HG02884 (cell line): ENCODE data around the gene SPRED1.
"Not testable (repeated sequence)": the region's sequence is repeated elsewhere in the genome, so short reads cannot be mapped to it uniquely, and the experiment has no call there.

Experiments
- ATAC-seq: cut with Tn5 transposase; IDR thresholded peaks from one replicate; pipeline ENCODE4 v1.9.1; 2021; ENCODE audit warnings: mild to moderate bottlenecking, moderate library complexity; ENCODE audit not compliant: unreplicated experiment

The SPRED1 gene

GRCh38 chr15:38229705-38230310, 22.8 kb upstream of the SPRED1 start:
- ATAC-seq, result no peak

DNA sequence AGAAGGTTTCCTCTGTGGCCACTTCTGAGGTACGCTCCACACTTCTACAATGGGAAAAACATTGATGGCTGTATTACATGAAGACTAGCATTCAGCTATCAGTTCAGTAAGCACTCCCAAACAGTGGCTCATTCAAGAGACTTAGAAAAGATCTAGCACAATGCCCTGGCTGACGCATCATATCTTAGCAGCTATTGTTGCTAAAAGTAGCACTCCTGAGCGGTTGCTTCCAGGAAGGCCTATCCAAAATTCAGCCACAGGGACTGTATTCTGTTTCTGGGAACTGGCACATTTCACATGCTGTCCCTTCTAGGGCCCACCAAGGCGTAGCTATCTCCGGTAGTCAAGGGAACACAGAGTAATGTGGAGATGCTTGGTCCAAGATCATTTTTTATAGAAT, 21.2 kb upstream of the SPRED1 start:
- ATAC-seq, result no peak

GRCh38 chr15:38237021-38237420, 15.6 kb upstream of the SPRED1 start:
- not testable (repeated sequence) for ATAC-seq

DNA sequence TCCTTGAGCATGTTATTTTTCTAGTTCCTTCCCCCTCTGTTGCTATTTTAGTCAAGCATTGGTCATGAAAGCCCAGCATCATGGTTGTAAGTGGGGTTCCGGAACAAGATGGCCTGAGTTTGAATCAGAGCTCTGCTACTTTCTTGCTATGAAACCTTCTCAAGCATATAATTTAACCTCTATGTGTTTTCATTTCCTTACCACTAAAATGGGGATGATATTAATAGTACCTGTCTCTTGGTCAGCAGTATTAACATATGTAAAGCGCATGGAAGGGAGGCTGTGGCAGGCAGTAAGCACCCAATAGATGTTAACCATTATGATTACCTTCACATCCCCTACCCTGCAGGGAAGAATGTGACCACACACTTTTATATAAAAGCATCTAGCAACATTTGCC, 14.3 kb upstream of the SPRED1 start:
- ATAC-seq, result no peak

GRCh38 chr15:38242055-38242454, 10.6 kb upstream of the SPRED1 start:
- peak; percentile 78 for ATAC-seq

GRCh38 chr15:38243278-38244055, 9.2 kb upstream of the SPRED1 start:
- no peak for ATAC-seq

DNA sequence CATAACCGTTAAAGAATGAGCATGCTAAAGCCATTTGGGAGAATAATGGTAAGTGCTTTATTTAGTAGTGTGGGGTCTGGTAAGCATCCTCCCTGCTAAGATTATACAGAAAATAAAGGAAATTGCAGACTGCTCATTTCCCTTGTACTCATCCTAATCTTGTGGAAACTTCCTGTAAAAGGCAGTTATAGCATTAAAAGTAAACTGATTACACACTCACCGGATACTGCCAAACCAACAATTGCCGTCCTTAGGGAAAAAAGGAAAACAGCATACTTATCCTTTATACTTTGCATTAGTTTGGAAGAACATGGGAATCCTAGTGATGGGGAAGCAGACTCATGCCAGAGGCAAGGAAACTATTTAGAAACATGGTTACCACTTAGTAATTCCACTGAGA, 5.3 kb upstream of the SPRED1 start:
- ATAC-seq, result no peak

DNA sequence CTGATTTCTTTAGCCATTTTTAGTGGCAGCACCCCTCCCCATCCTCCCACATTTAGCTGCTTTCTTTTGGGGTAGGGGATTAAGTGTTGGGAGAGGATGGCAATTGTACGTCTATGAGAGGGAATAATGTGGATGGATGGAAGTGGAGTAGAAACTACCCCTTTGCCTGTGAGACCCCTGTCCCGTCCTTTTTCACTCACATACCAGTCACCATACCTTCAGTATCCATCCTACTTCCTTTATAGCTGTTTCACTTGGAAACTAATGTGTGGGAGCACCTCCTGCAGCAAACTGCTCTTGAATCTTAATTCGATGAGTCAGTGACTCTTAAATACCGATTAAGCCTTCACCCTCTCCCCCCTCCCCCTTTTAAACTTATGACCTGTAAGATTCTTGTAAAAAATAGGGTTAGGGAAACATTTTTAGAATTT, 730 bp downstream of the SPRED1 start:
- no peak for ATAC-seq

- no peak for ATAC-seq
Observed at GRCh38 chr15:38254051-38254883, 1.6 kb downstream of the SPRED1 start.

- ATAC-seq, result no peak
Observed at GRCh38 chr15:38255690-38256089, 3.1 kb downstream of the SPRED1 start.

- ATAC-seq, result no peak
Observed at GRCh38 chr15:38257676-38258075, 5.0 kb downstream of the SPRED1 start.

DNA sequence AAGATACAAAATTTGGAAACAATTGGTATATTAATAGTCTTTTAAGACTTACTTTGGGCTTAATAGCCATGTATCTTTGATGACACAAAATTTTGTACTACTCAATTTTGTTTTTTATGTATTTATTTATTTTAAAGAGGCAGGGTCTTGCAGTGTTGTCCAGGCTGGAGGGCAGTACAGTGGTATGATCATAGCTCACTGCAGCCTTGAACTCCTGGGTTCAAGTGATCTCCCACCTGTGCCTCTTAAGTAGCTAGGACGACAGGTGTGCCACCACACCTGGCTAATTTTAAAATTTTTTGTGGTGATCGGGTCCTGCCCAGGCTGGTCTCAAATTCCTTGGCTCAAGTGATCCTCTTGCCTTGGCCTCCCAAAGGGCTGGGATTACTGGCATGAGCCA, 6.5 kb downstream of the SPRED1 start:
- no peak for ATAC-seq

DNA sequence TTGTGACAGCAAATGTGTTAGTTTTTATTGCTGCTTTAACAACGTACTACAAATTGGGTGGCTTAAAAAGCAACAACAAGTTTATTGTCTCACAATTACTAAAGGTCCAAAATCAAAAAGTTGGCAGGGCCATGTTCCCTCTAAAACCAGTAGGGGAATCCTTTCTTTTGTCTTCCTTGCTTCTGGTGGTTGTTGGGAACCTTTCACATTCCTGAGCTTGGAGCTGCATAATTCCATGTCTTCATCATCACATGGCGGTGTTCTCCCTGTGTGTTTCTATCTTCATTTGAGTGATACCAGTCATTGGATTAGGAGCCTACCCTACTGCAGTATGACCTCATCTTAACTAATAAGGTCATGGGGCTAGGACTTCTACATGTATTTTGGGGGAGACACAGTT, 7.4 kb downstream of the SPRED1 start:
- no peak for ATAC-seq

DNA sequence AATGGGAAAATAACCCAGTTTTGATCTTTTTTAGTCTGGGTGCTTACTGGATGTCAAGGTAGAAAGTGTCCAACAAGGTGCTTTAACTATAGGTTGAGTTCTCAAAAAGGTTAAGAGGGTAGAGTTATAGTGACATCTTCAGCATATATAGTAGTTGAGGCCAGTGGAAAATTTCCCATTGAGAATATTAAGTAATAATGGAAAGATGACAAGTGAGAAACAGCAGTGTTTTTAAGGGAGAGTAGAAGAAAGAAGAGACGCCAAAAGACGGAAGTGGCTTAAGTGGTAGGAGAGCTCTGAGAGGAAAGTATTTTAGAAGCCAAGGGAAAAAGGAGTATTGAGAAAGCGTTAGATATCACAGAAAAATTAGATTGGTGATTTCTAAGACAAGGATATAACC, 10.6 kb downstream of the SPRED1 start:
- ATAC-seq, result no peak

GRCh38 chr15:38263996-38264395, 11.4 kb downstream of the SPRED1 start:
- no peak for ATAC-seq

GRCh38 chr15:38266247-38266986, 13.8 kb downstream of the SPRED1 start:
- no peak for ATAC-seq

GRCh38 chr15:38267421-38268022, 14.9 kb downstream of the SPRED1 start:
- ATAC-seq, result no peak

DNA sequence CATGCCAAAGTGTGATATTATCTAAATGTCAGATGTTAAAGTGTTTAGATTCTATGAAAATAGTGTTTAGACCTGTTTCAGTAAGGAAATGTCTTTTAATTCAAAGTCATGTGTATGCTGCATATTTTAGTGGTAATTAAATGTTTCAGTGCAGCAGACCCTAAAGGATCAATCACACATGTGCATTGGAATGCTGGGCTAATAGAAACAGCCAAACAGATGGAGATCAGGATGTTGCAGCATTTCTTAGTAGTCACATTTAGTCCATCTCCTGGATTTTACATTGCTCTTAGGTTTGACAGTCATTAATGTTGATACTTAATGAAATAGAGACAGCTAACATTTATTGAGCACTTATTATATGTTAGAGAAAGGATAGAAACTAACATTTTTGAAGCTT, 18.5 kb downstream of the SPRED1 start:
- ATAC-seq, result no peak

DNA sequence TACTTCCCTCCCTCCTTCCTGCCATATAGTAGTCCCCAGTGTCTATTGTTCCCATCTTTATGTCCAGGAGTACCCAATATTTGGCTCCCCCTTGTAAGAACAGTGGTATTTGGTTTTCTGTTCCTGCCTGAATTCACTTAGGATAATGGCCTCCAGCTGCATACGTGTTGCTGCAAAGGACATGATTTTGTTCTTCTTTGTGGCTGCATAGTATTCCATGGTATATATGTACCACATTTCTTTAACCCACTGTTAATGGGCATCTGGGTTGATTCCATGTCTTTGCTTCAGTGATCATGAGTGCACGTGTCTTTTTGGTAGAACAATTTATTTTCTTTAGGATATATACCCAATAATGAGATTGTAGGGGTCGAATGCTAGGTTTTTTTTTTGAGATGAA, 19.3 kb downstream of the SPRED1 start:
- ATAC-seq, result no peak

DNA sequence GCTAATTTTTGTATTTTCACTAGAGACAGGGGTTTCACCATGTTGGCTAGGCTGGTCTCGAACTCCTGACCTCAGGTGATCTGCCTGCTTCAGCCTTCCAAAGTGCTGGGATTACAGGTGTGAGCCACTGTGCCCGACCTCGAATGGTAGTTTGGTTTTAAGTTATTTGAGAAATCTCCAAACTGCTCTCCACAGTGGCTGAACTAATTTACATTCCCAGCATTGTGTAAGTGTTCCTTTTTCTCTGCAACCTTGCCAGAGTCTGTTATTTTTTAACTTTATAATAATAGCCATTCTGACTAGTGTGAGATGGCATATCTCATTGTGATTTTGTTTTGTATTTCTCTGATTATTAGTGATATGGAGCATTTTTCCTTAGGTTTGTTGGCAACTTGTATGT, 19.8 kb downstream of the SPRED1 start:
- not testable (repeated sequence) for ATAC-seq

DNA sequence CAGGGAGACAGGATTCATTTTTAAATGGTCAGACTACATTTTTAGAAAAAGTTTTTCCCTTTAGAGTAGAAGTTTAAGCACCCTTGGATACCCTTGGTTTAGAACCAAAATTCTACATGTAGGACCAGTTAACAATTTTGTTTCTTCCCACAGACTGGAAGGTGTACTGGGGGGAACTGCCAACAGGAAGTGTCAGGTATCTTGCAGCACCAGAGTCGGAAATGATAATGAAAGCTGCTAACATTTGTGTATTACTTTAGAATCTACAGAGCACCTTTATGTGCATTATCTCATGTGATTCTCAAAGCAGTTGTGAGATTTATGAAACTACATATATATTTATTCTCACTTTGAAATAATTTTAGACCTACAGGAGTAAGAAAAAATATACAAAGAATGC, 21.5 kb downstream of the SPRED1 start:
- no peak for ATAC-seq
